ENCODE measurements around the gene PLCL1. TPM values are rescaled to one million over a fixed set of nuclear protein-coding genes. Genes with fewer than 3 reads are reported as not detected.

PLCL1 gene
- polyA plus RNA-seq, 3 donors, result 0.69 to 1.4 (median 0.79) TPM

DNA sequence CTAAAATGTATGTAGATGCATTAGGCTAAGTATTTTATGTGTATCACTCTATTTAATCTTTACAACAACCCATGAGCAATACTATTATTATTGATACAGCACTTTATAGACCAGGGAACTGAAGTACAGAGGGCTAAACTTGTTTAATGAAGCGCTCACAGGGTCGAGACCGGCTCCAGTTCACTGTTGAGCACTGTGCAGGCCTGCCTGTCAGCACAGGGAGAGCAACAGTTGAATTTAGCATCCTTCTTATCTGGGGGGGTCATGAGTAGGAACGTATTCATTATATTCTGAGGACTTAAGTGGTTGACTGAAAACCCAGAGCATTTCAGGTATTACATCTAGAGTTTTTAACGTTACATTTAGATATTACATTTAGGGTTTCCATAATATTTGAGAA lies 120.1 kb downstream of the PLCL1 start:
- H3K27me3 ChIP-seq (ENCODE audit: control insufficient read depth in 2 of 2, insufficient read depth in 2 of 2, low read length in 2 of 2), result no peaks in the 10 kb centered on the region
- no peak overlapping the region for H3K27ac ChIP-seq (ENCODE audit: low read depth in 1 of 2, low read length in 2 of 2)
- 100% methylated on average over 3 of the region's 5 CpGs for WGBS (ENCODE audit: insufficient coverage)
- Mint-ChIP-seq H3K27ac (peak overlapping the region in 1 of 7 donors; percentile 61), H3K4me3 (no peak overlapping the region), H3K9me3 (peaks cover 0 to 12% (median 7%) of the 10 kb centered on the region in 7 donors), H3K36me3 (no peaks in the 10 kb centered on the region), H3K4me1 (peaks cover 10% of the 10 kb centered on the region), H3K27me3 (ENCODE audit: low read depth in 3 of 3) (no peaks in the 10 kb centered on the region)
- H3K9ac ChIP-seq (ENCODE audit: insufficient read depth, low read length, poor library complexity, severe bottlenecking), result no peak overlapping the region
- H3K9me3 ChIP-seq (replicated peaks in 1 of 2; ENCODE audit: control insufficient read depth in 1 of 2, insufficient read depth in 1 of 2, low read length in 2 of 2), result peaks cover 0 to 2% of the 10 kb centered on the region in 2 donors
- H3K4me2 ChIP-seq (replicated peaks; ENCODE audit: extremely low read depth, low read length, poor library complexity, severe bottlenecking), result no peak overlapping the region
- intact Hi-C loops (cut with micrococcal nuclease), result no loop called here
- no peak for TF ChIP-seq CTCF (IDR thresholded peaks at IDR 0.05)
- H3K79me2 ChIP-seq (ENCODE audit: insufficient read depth, low read length), result no peaks in the 10 kb centered on the region
- no peaks in the 10 kb centered on the region for H3K36me3 ChIP-seq (replicated peaks in 1 of 2; ENCODE audit: control insufficient read depth in 1 of 2, insufficient read depth in 2 of 2, low read length in 2 of 2)
- DNase-seq, result no peak
- no peak overlapping the region for H2AFZ ChIP-seq (ENCODE audit: insufficient read depth, low read depth, low read length, poor library complexity, severe bottlenecking)
- H3K4me1 ChIP-seq (ENCODE audit: control insufficient read depth in 1 of 2, insufficient read depth in 2 of 2, low read length in 2 of 2), result no peaks in the 10 kb centered on the region
- no peak overlapping the region for H3K4me3 ChIP-seq (replicated peaks in 1 of 3; ENCODE audit: low read depth in 2 of 3, low read length in 3 of 3)
- no peaks in the 10 kb centered on the region for H4K20me1 ChIP-seq (ENCODE audit: insufficient read depth, low read length)

GRCh38 chr2:197925204-197925603 lies 120.8 kb downstream of the PLCL1 start:
- peaks cover 6% of the 10 kb centered on the region for H3K4me1 Mint-ChIP-seq
- H2AFZ ChIP-seq (ENCODE audit: insufficient read depth, low read depth, low read length, poor library complexity, severe bottlenecking), result no peak overlapping the region
- H4K20me1 ChIP-seq (ENCODE audit: insufficient read depth, low read length), result no peaks in the 10 kb centered on the region
- no peak for DNase-seq
- no peak overlapping the region for H3K27ac ChIP-seq (ENCODE audit: low read depth in 1 of 2, low read length in 2 of 2)
- peaks cover 0 to 7% (median 3%) of the 10 kb centered on the region in 7 donors for H3K9me3 Mint-ChIP-seq
- no peak for TF ChIP-seq CTCF (IDR thresholded peaks at IDR 0.05)
- no peak overlapping the region for H3K27ac Mint-ChIP-seq
- no peak overlapping the region for H3K4me3 Mint-ChIP-seq
- no peaks in the 10 kb centered on the region for H3K36me3 ChIP-seq (replicated peaks in 1 of 2; ENCODE audit: control insufficient read depth in 1 of 2, insufficient read depth in 2 of 2, low read length in 2 of 2)
- intact Hi-C loops (cut with micrococcal nuclease), result no loop called here
- no peaks in the 10 kb centered on the region for H3K27me3 Mint-ChIP-seq (ENCODE audit: low read depth in 3 of 3)
- no peaks in the 10 kb centered on the region for H3K4me1 ChIP-seq (ENCODE audit: control insufficient read depth in 1 of 2, insufficient read depth in 2 of 2, low read length in 2 of 2)
- no peak overlapping the region for H3K9ac ChIP-seq (ENCODE audit: insufficient read depth, low read length, poor library complexity, severe bottlenecking)
- H3K4me3 ChIP-seq (replicated peaks in 1 of 3; ENCODE audit: low read depth in 2 of 3, low read length in 3 of 3), result no peak overlapping the region
- H3K79me2 ChIP-seq (ENCODE audit: insufficient read depth, low read length), result no peaks in the 10 kb centered on the region
- no peaks in the 10 kb centered on the region for H3K36me3 Mint-ChIP-seq
- no peaks in the 10 kb centered on the region for H3K27me3 ChIP-seq (ENCODE audit: control insufficient read depth in 2 of 2, insufficient read depth in 2 of 2, low read length in 2 of 2)
- no peak overlapping the region for H3K4me2 ChIP-seq (replicated peaks; ENCODE audit: extremely low read depth, low read length, poor library complexity, severe bottlenecking)
- H3K9me3 ChIP-seq (replicated peaks in 1 of 2; ENCODE audit: control insufficient read depth in 1 of 2, insufficient read depth in 1 of 2, low read length in 2 of 2), result no peaks in the 10 kb centered on the region

Measured in CD14-positive monocyte (primary cell).